ENCODE data around the gene SLCO3A1. TPM values are rescaled to one million over a fixed set of nuclear protein-coding genes. Genes with fewer than 3 reads are reported as not detected.

The SLCO3A1 gene
- total RNA-seq, 1 experiment from 2014 or later: 5.1 TPM

DNA sequence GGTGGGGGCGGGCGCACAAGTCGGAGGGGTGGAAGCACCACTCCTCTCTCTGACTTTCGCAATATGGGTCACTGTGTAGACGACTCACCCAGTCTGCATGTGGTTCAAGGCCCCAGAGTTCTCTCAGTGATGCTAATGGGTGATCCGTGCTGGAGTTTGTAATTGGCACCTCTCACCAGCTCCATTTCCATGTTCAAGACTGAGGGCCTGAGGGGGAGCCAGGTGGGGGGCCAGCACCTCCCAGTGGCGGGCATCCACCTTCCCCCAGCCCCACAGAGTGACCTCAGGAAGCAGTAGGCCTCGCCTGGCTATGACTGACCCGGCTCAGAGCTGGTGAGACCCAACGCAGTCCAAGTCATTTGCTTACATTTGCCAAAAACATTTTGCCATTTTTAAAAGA is 310.1 kb downstream of the SLCO3A1 start:
- no peak for TF ChIP-seq EZH2phosphoT487 (IDR thresholded peaks at IDR 0.05; ENCODE audit: borderline replicate concordance)
- no peak for TF ChIP-seq EGR1 (IDR thresholded peaks at IDR 0.05; ENCODE audit: low read depth)
- no peak for TF ChIP-seq EZH2 (IDR thresholded peaks at IDR 0.05)
- TF ChIP-seq, protein P1, sequence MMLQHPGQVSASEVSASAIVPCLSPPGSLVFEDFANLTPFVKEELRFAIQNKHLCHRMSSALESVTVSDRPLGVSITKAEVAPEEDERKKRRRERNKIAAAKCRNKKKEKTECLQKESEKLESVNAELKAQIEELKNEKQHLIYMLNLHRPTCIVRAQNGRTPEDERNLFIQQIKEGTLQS (IDR thresholded peaks at IDR 0.05): no peak
- no peak for TF ChIP-seq ELF1 (IDR thresholded peaks at IDR 0.05; ENCODE audit: borderline replicate concordance, low read depth)
- TF ChIP-seq ZFX (IDR thresholded peaks at IDR 0.05): no peak
- no peak for TF ChIP-seq SIN3A (IDR thresholded peaks at IDR 0.05; ENCODE audit: low read depth)
- TF ChIP-seq, protein P2, sequence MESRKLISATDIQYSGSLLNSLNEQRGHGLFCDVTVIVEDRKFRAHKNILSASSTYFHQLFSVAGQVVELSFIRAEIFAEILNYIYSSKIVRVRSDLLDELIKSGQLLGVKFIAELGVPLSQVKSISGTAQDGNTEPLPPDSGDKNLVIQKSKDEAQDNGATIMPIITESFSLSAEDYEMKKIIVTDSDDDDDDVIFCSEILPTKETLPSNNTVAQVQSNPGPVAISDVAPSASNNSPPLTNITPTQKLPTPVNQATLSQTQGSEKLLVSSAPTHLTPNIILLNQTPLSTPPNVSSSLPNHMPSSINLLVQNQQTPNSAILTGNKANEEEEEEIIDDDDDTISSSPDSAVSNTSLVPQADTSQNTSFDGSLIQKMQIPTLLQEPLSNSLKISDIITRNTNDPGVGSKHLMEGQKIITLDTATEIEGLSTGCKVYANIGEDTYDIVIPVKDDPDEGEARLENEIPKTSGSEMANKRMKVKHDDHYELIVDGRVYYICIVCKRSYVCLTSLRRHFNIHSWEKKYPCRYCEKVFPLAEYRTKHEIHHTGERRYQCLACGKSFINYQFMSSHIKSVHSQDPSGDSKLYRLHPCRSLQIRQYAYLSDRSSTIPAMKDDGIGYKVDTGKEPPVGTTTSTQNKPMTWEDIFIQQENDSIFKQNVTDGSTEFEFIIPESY (IDR thresholded peaks at IDR 0.05; ENCODE audit: extremely low read depth, insufficient replicate concordance, low read length): no peak
- TF ChIP-seq RAD21 (IDR thresholded peaks at IDR 0.05; ENCODE audit: low read depth): no peak
- TF ChIP-seq CBX3 (IDR thresholded peaks at IDR 0.05; ENCODE audit: low read depth): no peak
- no peak for TF ChIP-seq TCF7L2 (IDR thresholded peaks at IDR 0.05; ENCODE audit: borderline replicate concordance, extremely low read depth, insufficient read depth, insufficient read length)
- TF ChIP-seq SRF (IDR thresholded peaks at IDR 0.05; ENCODE audit: low read depth): no peak
- TF ChIP-seq MAX (IDR thresholded peaks at IDR 0.05): no peak
- TF ChIP-seq POLR2A (IDR thresholded peaks at IDR 0.05; ENCODE audit: borderline replicate concordance, extremely low read depth, insufficient read depth, insufficient read length): no peak
- no peak for TF ChIP-seq POLR2AphosphoS5 (IDR thresholded peaks at IDR 0.05; ENCODE audit: low read depth, low read length)
- no peak for TF ChIP-seq CEBPB (IDR thresholded peaks at IDR 0.05; ENCODE audit: low read depth)
- no peak for TF ChIP-seq FOSL1 (IDR thresholded peaks at IDR 0.05; ENCODE audit: low read depth)
- no peak for TF ChIP-seq ZNF274 (IDR thresholded peaks at IDR 0.05; ENCODE audit: low read depth, low read length)
- no peak for TF ChIP-seq SP1 (IDR thresholded peaks at IDR 0.05; ENCODE audit: low read depth)
- no peak for ATAC-seq
- CTCF ChIA-PET: no interaction called here
- Histone ChIP-seq H3K79me2 (ENCODE audit: insufficient read depth, low read length) (no peaks in the 10 kb centered on the region), H3K36me3 (ENCODE audit: control insufficient read depth in 1 of 2, insufficient read depth in 2 of 2, low read length in 2 of 2) (no peaks in the 10 kb centered on the region), H3K9ac (ENCODE audit: low read length) (no peak overlapping the region), H3K9me2 (ENCODE audit: insufficient read depth) (no peaks in the 10 kb centered on the region), H4K20me1 (ENCODE audit: insufficient read depth) (no peaks in the 10 kb centered on the region), H3K27ac (ENCODE audit: low read depth, low read length) (no peak overlapping the region), H3K27me3 (ENCODE audit: insufficient read depth, low read length) (no peaks in the 10 kb centered on the region), H3K4me3 (replicated peaks in 1 of 2; ENCODE audit: low read depth in 1 of 2, low read length in 2 of 2) (no peak overlapping the region), H3K4me1 (ENCODE audit: control insufficient read depth in 1 of 2, insufficient read depth in 2 of 2, low read length in 2 of 2) (peaks cover 3 to 12% of the 10 kb centered on the region in 2 experiments), H3K9me3 (ENCODE audit: control insufficient read depth in 1 of 2, insufficient read depth in 1 of 2, low read depth in 1 of 2, low read length in 2 of 2) (no peaks in the 10 kb centered on the region), H2AFZ (ENCODE audit: low read depth, low read length, poor library complexity, severe bottlenecking) (no peak overlapping the region), H3K4me2 (ENCODE audit: low read length) (no peak overlapping the region)
- intact Hi-C loops (cut with micrococcal nuclease): no loop called here
- RAD21 ChIA-PET (ENCODE audit: low non-redundant PET in 1 of 2, low total read pairs in 2 of 2, uncharacterized antibody in 2 of 2, unreplicated experiment in 2 of 2): no interaction called here
- no TSS peak for BruUV-seq (replicated peaks)
- POLR2A ChIA-PET: no interaction called here
- no peak for DNase-seq (ENCODE audit: low read depth, low spot score)

Measured in HCT116 (cell line).